Measurements from ENCODE around the gene VGF. TPM values are rescaled to one million over a fixed set of nuclear protein-coding genes. Genes with fewer than 3 reads are reported as not detected.
"Not testable (repeated sequence)": the region's sequence is repeated elsewhere in the genome, so short reads cannot be mapped to it uniquely, and the experiment has no call there.

VGF gene
- total RNA-seq, 1 donor from 2014 or later: 0.77 TPM

DNA sequence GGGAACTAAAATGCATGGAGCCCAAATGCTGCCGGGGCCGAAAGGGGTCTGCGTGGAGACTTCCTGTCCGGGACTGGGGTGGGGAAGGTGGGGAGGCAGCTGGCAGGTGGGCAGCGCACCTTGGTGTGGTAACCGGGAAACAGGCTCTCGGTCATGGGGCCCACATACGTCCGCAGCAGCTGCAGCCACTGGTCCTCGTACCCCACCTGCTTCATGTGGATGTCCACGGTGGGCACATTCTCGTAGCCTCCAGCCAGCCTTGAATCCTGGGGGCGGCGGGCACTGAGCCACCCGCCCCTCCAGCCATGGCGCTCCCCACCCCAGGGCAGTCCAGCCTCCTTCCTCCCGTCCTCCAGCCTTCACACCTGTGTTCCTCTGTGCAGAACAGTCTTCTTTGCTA is 42.1 kb upstream of the VGF start:
- no peaks in the 10 kb centered on the region for H3K4me1 Mint-ChIP-seq (ENCODE audit: unreplicated experiment)
- H3K36me3 Mint-ChIP-seq (ENCODE audit: low read depth, unreplicated experiment): peaks cover 10% of the 10 kb centered on the region
- H3K27ac Mint-ChIP-seq (ENCODE audit: unreplicated experiment): no peak overlapping the region
- TF ChIP-seq, protein P1, sequence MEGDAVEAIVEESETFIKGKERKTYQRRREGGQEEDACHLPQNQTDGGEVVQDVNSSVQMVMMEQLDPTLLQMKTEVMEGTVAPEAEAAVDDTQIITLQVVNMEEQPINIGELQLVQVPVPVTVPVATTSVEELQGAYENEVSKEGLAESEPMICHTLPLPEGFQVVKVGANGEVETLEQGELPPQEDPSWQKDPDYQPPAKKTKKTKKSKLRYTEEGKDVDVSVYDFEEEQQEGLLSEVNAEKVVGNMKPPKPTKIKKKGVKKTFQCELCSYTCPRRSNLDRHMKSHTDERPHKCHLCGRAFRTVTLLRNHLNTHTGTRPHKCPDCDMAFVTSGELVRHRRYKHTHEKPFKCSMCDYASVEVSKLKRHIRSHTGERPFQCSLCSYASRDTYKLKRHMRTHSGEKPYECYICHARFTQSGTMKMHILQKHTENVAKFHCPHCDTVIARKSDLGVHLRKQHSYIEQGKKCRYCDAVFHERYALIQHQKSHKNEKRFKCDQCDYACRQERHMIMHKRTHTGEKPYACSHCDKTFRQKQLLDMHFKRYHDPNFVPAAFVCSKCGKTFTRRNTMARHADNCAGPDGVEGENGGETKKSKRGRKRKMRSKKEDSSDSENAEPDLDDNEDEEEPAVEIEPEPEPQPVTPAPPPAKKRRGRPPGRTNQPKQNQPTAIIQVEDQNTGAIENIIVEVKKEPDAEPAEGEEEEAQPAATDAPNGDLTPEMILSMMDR (IDR thresholded peaks at IDR 0.05; ENCODE audit: unreplicated experiment): no peak
- H3K27me3 Mint-ChIP-seq (ENCODE audit: unreplicated experiment): peaks cover 5% of the 10 kb centered on the region
- H3K9me3 Mint-ChIP-seq (ENCODE audit: unreplicated experiment): no peaks in the 10 kb centered on the region
- DNase-seq (ENCODE audit: low spot score): no peak
- H3K4me3 Mint-ChIP-seq (ENCODE audit: unreplicated experiment): no peak overlapping the region

DNA sequence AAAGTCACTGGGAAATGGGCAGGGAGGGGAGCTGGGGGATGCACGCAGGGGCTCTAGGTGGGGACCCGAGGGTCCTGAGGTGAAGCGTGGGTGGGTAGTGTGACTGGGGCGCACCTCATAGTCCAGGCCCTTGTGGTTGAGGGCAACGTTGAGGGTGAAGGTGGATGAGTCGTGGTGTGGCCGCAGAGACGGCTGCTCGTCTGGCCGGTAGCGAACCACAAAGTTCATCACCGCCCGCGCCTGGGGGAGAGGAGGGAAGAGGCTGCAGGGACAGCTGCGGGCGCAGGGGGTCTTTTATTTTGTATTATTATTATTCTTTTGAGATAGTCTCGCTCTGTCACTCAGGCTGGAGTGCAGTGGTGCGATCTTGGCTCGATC is 41.3 kb upstream of the VGF start:
- TF ChIP-seq, protein P1 (IDR thresholded peaks at IDR 0.05; ENCODE audit: unreplicated experiment): no peak
- Mint-ChIP-seq H3K9me3 (ENCODE audit: unreplicated experiment) (no peaks in the 10 kb centered on the region), H3K4me3 (ENCODE audit: unreplicated experiment) (no peak overlapping the region), H3K36me3 (ENCODE audit: low read depth, unreplicated experiment) (peaks cover 10% of the 10 kb centered on the region), H3K4me1 (ENCODE audit: unreplicated experiment) (no peaks in the 10 kb centered on the region), H3K27ac (ENCODE audit: unreplicated experiment) (no peak overlapping the region), H3K27me3 (ENCODE audit: unreplicated experiment) (peaks cover 5% of the 10 kb centered on the region)
- no peak for DNase-seq (ENCODE audit: low spot score)

DNA sequence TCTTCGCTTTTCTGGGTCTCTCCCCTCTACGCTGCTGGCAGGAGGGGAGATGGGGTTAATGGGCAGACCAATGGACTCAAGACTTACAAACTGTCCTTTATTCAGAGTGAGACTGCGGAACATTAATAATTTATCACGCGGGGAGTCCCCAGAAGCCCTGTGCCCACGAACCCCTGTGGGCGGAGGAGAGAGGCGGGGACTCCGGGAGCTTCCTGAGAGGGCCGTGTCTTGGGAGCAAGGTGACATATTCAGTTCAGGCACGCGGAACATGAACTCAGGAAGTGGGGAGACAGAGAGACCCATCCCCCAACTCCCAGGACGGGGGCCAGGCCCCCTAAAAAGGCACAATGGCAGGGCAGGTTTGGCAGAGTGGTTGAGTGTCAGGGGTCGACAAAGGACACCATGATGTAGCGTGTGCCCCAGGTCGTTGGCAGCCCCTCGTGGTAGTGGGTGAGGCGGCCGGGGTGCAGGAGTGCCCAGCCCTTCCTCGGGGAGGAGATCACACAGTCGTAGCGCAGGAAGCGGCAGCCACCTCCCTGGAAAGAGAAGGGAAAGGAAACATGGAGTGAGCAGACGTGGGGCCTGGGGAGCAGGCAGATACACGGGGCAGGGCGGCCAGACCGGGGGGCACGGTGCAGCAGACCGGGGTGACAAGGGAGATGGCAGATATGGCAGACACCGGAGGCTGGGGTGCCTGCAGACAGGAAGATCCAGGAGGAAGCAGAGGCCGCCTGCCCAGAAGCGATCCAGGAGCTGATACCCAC is 40.7 kb upstream of the VGF start:
- no peaks in the 10 kb centered on the region for H3K4me1 Mint-ChIP-seq (ENCODE audit: unreplicated experiment)
- H3K27ac Mint-ChIP-seq (ENCODE audit: unreplicated experiment): no peak overlapping the region
- no peaks in the 10 kb centered on the region for H3K9me3 Mint-ChIP-seq (ENCODE audit: unreplicated experiment)
- H3K4me3 Mint-ChIP-seq (ENCODE audit: unreplicated experiment): no peak overlapping the region
- TF ChIP-seq, protein P1 (IDR thresholded peaks at IDR 0.05; ENCODE audit: unreplicated experiment): no peak
- peaks cover 10% of the 10 kb centered on the region for H3K36me3 Mint-ChIP-seq (ENCODE audit: low read depth, unreplicated experiment)
- DNase-seq (ENCODE audit: low spot score): no peak
- H3K27me3 Mint-ChIP-seq (ENCODE audit: unreplicated experiment): peaks cover 5% of the 10 kb centered on the region

DNA sequence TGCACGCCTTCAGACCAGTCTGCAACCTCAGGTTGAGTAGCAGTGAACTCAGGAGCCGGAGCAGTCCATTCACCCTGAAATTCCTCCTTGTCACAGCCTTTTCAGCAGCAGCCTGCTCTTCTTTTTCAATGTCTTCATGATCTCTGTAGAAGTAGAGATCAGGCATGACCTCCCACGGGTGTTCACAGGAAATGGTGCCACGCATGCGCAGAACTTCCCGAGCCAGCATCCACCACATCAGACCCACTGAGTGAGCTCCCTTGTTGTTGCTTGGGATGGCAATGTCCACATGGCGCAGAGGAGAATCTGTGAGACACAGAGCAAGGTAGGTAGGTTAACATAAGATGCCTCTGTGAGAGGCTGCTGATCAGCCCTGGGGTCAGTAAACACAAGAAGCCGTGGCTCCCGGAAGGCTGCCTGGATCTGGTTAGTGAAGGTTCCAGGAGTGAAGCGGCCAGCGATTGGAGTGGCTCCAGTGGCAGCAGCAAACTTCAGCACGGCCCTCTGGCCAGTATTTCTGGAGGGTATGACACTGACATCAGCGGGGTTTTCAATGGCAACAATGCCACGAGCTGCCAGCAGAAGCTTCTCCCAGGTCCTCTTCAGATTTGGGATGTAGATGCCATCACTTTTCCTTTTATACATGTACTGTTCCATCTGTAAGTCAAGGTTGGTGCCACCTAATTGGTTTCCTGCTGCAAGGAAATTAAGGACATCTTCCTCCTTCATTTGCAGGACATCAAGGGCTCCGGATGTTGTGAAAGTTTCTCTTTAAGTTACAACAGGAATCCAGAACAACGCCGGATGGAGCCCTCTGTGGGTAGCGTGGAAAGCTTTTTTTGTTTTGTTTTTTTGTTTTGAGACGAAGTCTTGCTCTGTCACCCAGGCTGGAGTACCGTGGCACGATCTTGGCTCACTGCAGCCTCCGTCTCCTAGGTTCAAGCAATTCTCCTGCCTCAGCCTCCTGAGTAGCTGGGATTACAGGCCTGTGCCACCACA is 38.7 kb upstream of the VGF start:
- H3K27me3 Mint-ChIP-seq (ENCODE audit: unreplicated experiment): peaks cover 11% of the 10 kb centered on the region
- H3K4me3 Mint-ChIP-seq (ENCODE audit: unreplicated experiment); DNase-seq (ENCODE audit: low spot score); H3K4me1 Mint-ChIP-seq (ENCODE audit: unreplicated experiment); H3K36me3 Mint-ChIP-seq (ENCODE audit: low read depth, unreplicated experiment); H3K9me3 Mint-ChIP-seq (ENCODE audit: unreplicated experiment); H3K27ac Mint-ChIP-seq (ENCODE audit: unreplicated experiment): not testable (repeated sequence)

DNA sequence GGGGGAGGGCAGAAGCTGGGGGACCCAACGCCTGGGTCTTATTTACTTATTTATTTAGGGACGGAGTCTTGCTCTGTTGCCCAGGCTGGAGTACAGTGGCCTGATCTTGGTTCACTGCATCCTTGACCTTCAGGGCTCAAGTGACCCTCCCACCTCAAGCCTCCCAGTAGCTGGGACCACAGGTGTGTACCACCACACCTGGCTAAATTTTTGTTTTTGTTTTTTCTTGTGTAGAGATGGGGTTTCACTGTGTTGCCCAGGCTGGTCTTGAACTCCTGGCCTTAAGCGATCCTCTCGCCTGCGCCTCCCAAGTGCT is 37.2 kb upstream of the VGF start:
- Mint-ChIP-seq H3K36me3 (ENCODE audit: low read depth, unreplicated experiment) (no peaks in the 10 kb centered on the region), H3K27me3 (ENCODE audit: unreplicated experiment) (peaks cover 11% of the 10 kb centered on the region), H3K4me3 (ENCODE audit: unreplicated experiment) (no peak overlapping the region), H3K4me1 (ENCODE audit: unreplicated experiment) (no peaks in the 10 kb centered on the region), H3K9me3 (ENCODE audit: unreplicated experiment) (no peaks in the 10 kb centered on the region), H3K27ac (ENCODE audit: unreplicated experiment) (no peak overlapping the region)
- TF ChIP-seq, protein P1 (IDR thresholded peaks at IDR 0.05; ENCODE audit: unreplicated experiment): no peak
- no peak for DNase-seq (ENCODE audit: low spot score)
